ENCODE measurements around the gene KIF6. TPM values are rescaled to one million over a fixed set of nuclear protein-coding genes. Genes with fewer than 3 reads are reported as not detected.

Gene KIF6
- total RNA-seq, 1 donor from 2014 or later = 1.3 TPM

DNA sequence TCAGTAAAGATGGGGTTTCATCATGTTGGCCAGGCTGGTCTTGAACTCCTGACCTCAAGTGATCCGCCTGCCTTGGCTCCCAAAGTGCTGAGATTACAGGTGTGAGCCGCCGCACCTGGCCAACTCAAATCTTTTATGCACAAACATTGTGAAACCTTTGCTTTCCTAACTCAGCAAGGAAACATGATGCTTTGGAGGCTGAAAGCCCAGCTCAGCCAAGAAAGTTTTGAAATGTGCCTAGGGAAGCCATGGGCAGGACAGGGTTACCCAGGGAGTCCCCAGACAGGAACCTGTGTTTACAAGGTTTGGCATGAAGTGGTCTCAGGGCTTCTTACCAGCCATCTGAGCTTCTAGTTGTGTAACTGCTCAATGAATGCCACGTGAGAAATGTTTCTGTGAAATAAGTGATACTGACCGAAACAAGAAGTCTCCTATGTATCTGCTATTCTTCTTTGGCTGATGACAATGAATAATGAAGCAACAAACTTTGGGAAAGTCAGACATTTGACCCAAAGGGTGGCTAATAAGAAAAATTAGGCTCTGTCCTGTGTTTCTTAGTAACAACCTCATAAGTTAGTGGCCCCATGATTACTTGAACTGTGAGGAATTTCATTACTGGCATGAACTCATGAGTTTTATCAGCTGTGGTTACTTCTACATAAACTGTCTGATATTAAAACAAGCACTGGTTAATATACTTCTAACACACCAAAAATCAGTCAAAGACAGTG lies 163.5 kb downstream of the KIF6 start:
- H3K9me3 Mint-ChIP-seq (ENCODE audit: unreplicated experiment) = no peaks in the 10 kb centered on the region
- no peak overlapping the region for H3K27ac Mint-ChIP-seq (ENCODE audit: unreplicated experiment)
- H3K4me1 Mint-ChIP-seq (ENCODE audit: unreplicated experiment) = peaks cover 25% of the 10 kb centered on the region
- no peak for DNase-seq (ENCODE audit: extremely low spot score, unreplicated experiment)
- no peak overlapping the region for H3K4me3 Mint-ChIP-seq (ENCODE audit: unreplicated experiment)
- peaks cover 2% of the 10 kb centered on the region for H3K36me3 Mint-ChIP-seq (ENCODE audit: unreplicated experiment)
- TF ChIP-seq, protein P1, sequence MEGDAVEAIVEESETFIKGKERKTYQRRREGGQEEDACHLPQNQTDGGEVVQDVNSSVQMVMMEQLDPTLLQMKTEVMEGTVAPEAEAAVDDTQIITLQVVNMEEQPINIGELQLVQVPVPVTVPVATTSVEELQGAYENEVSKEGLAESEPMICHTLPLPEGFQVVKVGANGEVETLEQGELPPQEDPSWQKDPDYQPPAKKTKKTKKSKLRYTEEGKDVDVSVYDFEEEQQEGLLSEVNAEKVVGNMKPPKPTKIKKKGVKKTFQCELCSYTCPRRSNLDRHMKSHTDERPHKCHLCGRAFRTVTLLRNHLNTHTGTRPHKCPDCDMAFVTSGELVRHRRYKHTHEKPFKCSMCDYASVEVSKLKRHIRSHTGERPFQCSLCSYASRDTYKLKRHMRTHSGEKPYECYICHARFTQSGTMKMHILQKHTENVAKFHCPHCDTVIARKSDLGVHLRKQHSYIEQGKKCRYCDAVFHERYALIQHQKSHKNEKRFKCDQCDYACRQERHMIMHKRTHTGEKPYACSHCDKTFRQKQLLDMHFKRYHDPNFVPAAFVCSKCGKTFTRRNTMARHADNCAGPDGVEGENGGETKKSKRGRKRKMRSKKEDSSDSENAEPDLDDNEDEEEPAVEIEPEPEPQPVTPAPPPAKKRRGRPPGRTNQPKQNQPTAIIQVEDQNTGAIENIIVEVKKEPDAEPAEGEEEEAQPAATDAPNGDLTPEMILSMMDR (IDR thresholded peaks at IDR 0.05) = no peak
- H3K27me3 Mint-ChIP-seq (ENCODE audit: unreplicated experiment) = no peaks in the 10 kb centered on the region

DNA sequence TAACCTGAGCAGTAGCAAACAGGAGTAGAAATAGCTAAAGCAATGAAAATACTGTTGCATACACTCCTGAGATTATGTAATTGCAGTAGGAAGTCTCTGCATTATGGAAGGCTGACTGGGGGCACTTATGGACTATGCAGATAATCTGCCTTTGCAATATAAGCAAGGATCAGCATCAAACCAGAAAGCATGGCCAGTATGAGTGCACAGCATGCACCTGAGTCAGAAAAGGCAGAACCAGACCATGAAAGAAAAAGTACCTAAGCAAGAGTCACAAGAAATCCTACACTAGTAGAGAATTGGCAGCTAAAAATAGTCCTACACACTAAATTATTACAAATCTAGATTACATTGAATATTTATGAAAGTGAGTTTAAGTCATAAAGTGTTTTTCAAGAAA lies 164.3 kb downstream of the KIF6 start:
- no peak overlapping the region for H3K4me3 Mint-ChIP-seq (ENCODE audit: unreplicated experiment)
- H3K36me3 Mint-ChIP-seq (ENCODE audit: unreplicated experiment) = peaks cover 2% of the 10 kb centered on the region
- DNase-seq (ENCODE audit: extremely low spot score, unreplicated experiment) = no peak
- H3K27me3 Mint-ChIP-seq (ENCODE audit: unreplicated experiment) = no peaks in the 10 kb centered on the region
- TF ChIP-seq, protein P1 (IDR thresholded peaks at IDR 0.05) = no peak
- no peak overlapping the region for H3K27ac Mint-ChIP-seq (ENCODE audit: unreplicated experiment)
- H3K4me1 Mint-ChIP-seq (ENCODE audit: unreplicated experiment) = peaks cover 17% of the 10 kb centered on the region
- no peaks in the 10 kb centered on the region for H3K9me3 Mint-ChIP-seq (ENCODE audit: unreplicated experiment)

DNA sequence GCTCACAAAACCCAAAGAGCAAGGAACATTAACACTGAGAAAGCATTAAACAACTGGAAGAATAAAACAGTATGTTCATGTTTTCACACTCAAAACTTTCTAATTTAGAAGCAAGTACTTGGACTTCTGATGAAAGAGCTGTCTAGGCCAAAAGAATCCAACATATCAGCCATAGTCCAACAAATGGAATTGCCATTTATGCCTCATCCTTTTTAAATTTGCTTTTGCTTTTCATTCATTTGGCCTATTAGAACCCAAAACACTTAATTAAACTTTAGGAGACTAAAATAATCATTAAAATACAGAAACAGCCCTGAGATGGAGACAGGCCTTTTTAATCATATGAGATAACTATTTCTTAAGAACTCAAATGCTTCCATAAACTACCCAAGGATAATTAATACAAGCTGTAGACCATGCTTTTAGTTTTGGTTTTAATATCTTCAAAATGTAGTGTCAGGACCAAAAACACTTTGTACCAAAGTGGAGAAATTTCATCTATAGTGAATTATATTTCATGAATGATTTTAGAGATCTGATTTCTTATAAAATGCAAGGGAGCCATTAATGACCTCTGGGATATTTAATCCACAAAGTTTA lies 166.5 kb downstream of the KIF6 start:
- H3K9me3 Mint-ChIP-seq (ENCODE audit: unreplicated experiment) = no peaks in the 10 kb centered on the region
- no peak overlapping the region for H3K4me3 Mint-ChIP-seq (ENCODE audit: unreplicated experiment)

DNA sequence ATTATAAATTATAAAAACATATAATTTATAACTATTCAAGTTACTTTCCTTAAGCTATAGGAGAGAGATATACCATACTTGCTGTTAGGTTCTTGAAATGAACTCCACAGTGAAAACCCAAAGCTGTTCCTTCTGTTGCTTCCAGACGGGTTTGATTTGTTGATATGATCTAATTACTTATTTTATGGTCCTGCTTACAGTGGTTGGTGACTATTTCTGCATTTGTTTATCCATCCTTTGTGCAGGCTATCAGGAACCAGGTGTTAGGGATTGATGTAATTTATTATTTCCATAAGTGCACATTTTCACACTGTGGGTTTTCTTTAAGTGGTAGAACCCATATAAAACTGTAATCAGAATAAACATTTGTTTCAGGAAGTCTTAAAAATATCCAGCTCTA lies 167.1 kb downstream of the KIF6 start:
- H3K9me3 Mint-ChIP-seq (ENCODE audit: unreplicated experiment) = no peaks in the 10 kb centered on the region

More for the DNA sequence above, 166.5 kb downstream of the KIF6 start:
- Mint-ChIP-seq H3K27me3 (ENCODE audit: unreplicated experiment) (no peaks in the 10 kb centered on the region), H3K4me1 (ENCODE audit: unreplicated experiment) (peaks cover 26% of the 10 kb centered on the region), H3K36me3 (ENCODE audit: unreplicated experiment) (peaks cover 2% of the 10 kb centered on the region), H3K27ac (ENCODE audit: unreplicated experiment) (no peak overlapping the region)
- TF ChIP-seq, protein P1 (IDR thresholded peaks at IDR 0.05) = no peak
- DNase-seq (ENCODE audit: extremely low spot score, unreplicated experiment) = no peak

DNA sequence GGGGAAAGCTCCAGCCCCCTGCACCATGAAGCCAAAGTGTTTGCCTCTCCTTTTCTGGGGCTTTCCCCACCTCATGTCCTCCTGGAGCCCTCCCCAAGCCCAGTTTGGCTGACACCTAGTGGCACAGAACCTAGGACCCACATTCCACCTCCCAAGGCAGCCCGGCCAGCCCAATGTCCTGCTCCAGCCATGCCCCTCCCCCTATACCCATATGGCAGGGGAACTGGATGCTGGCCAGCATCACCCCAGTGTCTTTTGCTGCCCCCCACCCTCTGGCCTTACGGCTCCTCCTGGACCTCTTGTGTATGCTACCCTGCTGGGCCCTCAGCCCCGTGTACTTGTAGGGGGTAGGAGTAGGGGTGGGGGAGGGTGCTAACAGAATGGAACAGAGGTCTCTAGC lies 170.1 kb downstream of the KIF6 start:
- Mint-ChIP-seq H3K9me3 (ENCODE audit: unreplicated experiment) (no peaks in the 10 kb centered on the region), H3K4me3 (ENCODE audit: unreplicated experiment) (no peak overlapping the region), H3K4me1 (ENCODE audit: unreplicated experiment) (peaks cover 42% of the 10 kb centered on the region), H3K27ac (ENCODE audit: unreplicated experiment) (peak overlapping the region; percentile 88), H3K27me3 (ENCODE audit: unreplicated experiment) (no peaks in the 10 kb centered on the region), H3K36me3 (ENCODE audit: unreplicated experiment) (peaks cover 6% of the 10 kb centered on the region)
- no peak for DNase-seq (ENCODE audit: extremely low spot score, unreplicated experiment)
- TF ChIP-seq, protein P1 (IDR thresholded peaks at IDR 0.05) = no peak

More for the DNA sequence above, 167.1 kb downstream of the KIF6 start:
- H3K27me3 Mint-ChIP-seq (ENCODE audit: unreplicated experiment) = no peaks in the 10 kb centered on the region
- DNase-seq (ENCODE audit: extremely low spot score, unreplicated experiment) = no peak
- H3K4me3 Mint-ChIP-seq (ENCODE audit: unreplicated experiment) = no peak overlapping the region
- H3K4me1 Mint-ChIP-seq (ENCODE audit: unreplicated experiment) = peaks cover 33% of the 10 kb centered on the region
- peaks cover 2% of the 10 kb centered on the region for H3K36me3 Mint-ChIP-seq (ENCODE audit: unreplicated experiment)
- TF ChIP-seq, protein P1 (IDR thresholded peaks at IDR 0.05) = no peak
- no peak overlapping the region for H3K27ac Mint-ChIP-seq (ENCODE audit: unreplicated experiment)

Measured in osteocyte (in vitro differentiated cells).